Right lobe of liver (tissue), 4 donors: Measurements from ENCODE around the gene CSH1.
"Not testable (repeated sequence)": the region's sequence is repeated elsewhere in the genome, so short reads cannot be mapped to it uniquely, and the experiment has no call there.

ENCODE experiments used
- POLR2A ChIP-seq: fragments of 450-650 bp; IDR thresholded peaks from one replicate; pipeline ENCODE4 v1.6.1; 2017; ENCODE audit warnings: antibody characterized with exemption, mild to moderate bottlenecking
- TF ChIP-seq, protein P1 (sequence below), 4 donors: fragments of 200-600 bp in 3 of 4; fragments of 450-650 bp in 1 of 4; IDR thresholded peaks; one replicate each; pipeline versions ENCODE4 v1.5.1 to v1.8.0; 2016 to 2022; ENCODE audit warnings: antibody characterized with exemption in 4 of 4, mild to moderate bottlenecking in 2 of 4
- donor health status: DM: no; HTN: no; CAD: no.
- donor health status: DM: no; HTN: no; CAD: no.
- donor health status: DM: no; HTN: yes; CAD: no.

GRCh38 chr17:63904796-63905195, 8.4 kb upstream of the CSH1 start:
- TF ChIP-seq, protein P1, sequence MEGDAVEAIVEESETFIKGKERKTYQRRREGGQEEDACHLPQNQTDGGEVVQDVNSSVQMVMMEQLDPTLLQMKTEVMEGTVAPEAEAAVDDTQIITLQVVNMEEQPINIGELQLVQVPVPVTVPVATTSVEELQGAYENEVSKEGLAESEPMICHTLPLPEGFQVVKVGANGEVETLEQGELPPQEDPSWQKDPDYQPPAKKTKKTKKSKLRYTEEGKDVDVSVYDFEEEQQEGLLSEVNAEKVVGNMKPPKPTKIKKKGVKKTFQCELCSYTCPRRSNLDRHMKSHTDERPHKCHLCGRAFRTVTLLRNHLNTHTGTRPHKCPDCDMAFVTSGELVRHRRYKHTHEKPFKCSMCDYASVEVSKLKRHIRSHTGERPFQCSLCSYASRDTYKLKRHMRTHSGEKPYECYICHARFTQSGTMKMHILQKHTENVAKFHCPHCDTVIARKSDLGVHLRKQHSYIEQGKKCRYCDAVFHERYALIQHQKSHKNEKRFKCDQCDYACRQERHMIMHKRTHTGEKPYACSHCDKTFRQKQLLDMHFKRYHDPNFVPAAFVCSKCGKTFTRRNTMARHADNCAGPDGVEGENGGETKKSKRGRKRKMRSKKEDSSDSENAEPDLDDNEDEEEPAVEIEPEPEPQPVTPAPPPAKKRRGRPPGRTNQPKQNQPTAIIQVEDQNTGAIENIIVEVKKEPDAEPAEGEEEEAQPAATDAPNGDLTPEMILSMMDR (IDR thresholded peaks at IDR 0.05): not testable (repeated sequence)
- TF ChIP-seq POLR2A: not testable (repeated sequence)
